Endothelial cell of hepatic sinusoid (primary cell): ENCODE measurements around the gene MVB12B.
"Not testable (repeated sequence)": the region's sequence is repeated elsewhere in the genome, so short reads cannot be mapped to it uniquely, and the experiment has no call there.

Experiments
- in situ Hi-C: cut with HindIII; loops from 2 replicates; pipeline ENCODE4 v1.10.0; 2017; ENCODE audit warnings: low sequenced_read_pairs

Gene MVB12B, protein sequence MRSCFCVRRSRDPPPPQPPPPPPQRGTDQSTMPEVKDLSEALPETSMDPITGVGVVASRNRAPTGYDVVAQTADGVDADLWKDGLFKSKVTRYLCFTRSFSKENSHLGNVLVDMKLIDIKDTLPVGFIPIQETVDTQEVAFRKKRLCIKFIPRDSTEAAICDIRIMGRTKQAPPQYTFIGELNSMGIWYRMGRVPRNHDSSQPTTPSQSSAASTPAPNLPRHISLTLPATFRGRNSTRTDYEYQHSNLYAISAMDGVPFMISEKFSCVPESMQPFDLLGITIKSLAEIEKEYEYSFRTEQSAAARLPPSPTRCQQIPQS

DNA sequence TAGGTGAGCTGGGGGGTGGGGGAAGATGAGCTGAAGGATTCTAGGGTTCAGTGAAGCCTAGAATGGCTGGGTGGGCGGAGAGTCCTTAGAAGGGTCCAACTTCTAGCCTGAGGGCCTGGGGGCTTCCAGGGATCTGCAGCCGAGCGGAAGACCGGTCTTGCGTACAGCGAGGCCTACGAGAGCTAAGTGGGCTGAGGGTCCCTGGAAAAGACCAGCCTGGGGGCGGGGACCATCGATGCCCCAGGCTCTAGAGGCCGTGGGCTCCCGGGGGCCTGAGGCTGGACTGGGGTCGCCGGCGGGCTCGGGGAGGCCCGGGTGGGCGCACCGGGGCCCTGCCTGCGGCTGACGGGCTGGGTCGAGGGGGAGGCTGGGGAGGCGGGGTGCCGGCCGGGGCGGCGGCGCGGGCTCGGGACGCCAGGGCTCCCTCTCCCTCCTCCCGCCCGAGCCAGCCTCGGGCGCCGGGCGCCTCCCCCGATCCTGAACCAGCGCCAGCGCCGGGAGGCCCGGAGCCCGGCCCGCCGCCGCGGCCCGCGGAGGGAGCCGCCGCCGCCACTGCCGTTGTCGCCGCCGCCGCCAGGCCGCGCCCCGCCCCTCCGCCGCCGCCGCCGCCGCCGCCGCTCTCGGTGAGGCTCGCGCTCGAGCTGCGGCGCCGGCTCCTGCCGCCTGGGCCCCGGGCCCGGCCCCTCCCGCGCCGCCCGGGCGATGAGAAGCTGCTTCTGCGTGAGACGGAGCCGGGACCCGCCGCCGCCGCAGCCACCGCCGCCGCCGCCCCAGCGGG is at the start of gene MVB12B:
Gene MVB12B (plus strand): TSS at position 602 of the 778 bp plus-strand sequence. CDS start 101 bp downstream, at position 703.
- in situ Hi-C loops: no loop called here

DNA sequence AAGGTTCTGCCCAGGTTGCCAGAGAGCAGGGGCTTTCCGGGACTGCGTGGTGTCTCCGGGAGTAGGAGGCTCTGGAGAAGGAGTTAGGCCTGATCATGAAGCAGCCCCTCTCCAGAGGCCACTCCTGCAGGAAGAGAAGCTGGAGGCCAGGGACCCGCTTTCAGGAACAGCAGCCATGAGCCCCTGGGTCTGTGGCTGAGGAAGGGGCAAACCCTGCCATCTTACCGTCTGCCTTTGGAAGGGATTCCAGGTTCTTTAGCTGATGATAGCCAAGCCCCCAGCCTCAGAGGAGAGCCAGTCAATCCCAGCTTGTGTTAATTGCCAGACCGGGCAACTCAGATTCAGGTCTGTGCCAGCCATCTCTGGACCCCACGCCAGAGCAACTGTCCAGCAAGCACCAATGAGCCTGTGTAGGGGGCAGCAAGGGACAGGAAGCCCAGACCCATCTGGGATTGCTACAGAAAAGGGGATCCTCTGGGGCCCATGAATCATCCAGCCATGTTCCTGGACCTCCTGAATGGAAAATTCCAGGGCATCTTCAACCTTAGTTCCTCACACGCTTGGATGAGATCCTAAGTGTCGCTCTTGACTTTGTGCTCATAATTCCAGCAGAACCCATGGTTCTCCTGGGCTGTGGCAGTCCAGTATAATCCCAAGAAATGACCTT is 42.7 kb upstream of the MVB12B start:
- in situ Hi-C loops: no loop called here

DNA sequence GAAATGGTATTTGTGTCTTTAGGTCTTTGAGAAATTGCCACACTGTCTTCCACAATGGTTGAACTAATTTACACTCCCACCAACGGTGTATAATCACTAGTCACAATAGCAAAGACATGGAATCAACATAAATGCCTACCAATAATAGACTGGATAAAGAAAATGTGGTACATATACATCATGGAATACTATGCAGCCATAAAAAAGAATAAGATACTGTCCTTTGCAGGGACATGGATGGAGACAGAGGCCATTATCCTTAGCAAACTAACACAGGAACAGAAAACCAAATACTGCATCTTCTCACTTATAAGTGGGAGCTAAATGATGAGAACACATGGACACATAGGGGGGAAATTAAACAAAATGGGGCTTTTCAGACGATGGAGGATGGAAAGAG is 41.0 kb upstream of the MVB12B start:
- in situ Hi-C loops: not testable (repeated sequence)

DNA sequence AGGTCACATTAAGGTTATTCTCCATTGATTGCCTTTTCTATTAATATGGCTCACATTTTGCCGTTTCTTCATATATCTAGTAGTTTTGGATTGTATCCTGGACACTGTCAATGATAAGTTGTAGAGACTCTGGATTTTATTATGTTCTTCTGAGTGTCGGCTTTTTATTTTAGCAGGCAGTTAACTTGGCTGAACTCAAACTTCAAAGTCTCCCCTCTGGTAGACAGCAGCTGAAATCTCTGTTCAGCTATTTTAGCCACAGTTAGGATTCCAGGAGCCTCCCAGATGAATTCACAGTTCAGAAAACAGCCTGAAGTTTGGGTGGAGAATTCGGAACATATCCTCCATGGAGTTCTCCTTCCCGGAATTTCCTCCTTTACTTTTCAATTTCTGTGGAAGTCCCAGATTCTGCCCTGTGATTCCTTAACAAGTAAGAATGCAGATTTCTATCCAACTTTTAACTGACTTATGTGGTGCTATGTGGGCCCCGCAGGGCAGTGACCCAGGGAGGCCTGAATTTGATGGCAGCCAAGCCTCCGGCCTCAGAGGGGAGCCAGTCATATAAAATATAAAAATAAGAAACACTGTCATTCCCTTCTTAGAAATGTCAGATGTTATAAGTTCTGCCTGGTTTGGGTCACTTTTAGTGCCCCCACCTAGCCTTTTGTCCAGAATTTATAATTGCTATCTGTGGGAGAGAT is 39.3 kb upstream of the MVB12B start:
- in situ Hi-C loops: no loop called here

DNA sequence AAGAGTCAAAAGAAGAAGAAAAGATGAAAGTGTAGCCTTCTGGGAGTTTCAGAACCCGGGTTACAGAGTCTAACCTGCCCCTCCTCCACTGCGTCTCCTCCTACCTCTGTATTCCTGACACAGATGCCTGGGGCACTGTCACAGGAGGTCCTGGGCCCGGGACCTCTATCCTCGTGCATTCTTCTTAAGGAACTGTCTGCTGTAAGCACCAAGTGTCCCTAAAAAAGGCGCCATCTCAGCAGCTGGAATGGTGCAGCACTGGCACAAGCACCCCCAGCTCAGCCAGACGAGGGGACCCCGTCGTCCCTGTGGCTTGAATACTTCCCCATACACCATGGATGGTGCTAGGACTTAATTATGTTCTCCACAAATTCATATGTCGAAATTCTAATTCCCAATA is 35.8 kb upstream of the MVB12B start:
- in situ Hi-C loops: no loop called here

DNA sequence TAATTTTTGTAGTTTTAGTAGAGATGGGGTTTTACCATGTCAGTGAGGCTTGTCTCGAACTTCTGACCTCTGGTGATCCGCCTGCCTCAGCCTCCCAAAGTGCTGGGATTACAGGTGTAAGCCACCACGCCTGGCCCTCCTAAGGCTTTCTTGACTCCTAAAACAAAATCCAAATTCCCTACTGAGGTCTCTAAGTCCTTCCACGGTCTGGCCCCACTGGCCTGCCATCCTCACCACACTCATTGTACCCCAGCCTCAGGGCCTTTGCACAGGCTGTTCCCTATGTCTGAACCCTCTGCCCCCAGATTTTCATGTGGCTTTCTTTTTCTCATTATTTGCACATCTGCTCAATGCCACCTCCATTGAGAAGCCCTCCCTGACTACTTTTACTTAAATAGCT is 34.7 kb upstream of the MVB12B start:
- in situ Hi-C loops: no loop called here

DNA sequence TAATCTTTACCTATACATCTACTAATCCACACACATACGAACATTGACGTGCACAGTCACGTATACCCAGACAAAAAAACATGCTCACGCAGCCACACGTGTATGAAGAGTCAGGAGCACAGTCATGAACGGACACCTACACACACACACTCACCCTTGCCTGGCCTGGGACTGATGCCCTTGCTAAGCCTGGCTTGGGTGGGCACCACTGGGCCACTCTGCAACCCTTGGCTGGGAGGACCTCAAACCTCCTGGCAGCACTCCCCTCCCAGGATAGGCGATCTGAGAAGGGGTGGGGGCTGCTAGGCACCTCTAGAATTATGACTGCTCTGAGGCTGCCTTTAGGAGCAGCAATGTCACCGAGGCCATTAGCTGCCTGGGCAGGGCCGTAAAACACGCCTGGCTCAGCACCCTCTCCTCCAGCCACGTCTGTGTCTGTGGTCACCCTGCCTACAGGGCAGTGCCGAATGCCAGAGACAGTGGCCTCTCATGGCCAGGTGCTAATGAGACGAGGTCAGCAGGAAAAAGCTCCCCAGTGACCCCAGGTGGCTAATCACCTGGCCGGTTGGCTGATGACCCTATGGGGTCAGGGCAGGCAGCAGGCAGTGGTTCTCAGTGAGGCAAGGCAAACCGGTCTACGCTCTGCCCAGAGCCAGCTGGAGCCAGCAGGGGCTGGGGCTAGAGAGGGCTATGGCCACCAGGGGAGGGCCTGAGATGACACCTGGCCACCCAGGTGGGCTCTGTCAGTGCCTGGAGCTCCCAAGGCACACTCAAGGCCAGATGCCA is 33.7 kb upstream of the MVB12B start:
- in situ Hi-C loops: no loop called here

DNA sequence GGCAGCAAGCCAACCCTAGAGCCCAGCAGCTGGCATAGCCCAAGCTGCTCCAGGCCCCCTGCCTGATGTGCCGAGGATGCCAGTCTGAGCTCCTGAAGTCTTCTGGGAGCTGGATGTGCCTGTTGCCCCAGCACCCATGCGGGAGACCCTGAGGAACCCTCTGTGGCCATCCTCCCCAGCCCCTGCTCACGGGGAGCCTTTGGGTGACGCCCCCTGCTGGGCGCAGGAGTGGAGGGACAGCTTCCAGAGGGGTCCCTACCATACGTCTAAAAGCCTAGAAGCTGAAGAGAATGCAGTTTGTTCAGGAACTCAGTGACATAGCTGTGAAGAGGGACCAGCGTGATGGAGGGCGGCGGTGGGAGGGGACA is 33.1 kb upstream of the MVB12B start:
- in situ Hi-C loops: no loop called here

DNA sequence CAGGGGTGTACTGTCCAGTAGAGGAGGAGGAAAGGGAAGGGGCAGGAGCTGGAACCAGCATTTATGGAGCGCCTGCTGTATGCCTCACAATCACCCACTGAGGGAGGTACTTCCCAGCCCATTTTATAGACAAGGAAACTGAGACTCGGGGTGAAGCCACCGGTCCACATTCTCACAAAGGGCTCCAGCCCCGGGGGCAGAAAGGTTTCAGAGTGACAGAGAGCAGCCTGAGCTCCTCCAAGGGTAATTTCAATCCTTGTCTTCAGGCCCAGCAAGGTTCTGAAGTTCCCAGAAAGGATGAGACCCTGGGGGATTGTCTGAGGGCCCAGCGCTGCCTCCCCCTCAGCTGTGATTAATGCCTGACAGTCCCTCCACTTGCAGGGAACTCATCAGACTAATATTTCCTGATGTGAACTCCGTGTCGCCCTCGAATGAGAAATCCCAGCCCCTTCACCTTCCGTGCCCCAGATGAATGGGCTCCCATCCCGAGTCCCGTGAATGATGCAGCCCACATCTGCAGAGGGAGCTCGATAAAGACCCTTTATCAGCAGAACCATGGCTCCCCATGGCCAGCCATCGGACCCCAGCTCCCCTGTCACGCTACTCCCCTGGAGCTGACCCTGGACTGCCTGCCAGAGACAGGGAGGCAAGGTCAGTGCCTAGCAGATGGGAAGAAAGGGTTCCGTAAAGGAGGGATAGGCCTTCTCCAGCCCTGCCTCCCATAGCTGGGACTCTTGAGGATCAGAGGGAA is 32.1 kb upstream of the MVB12B start:
- in situ Hi-C loops: no loop called here

DNA sequence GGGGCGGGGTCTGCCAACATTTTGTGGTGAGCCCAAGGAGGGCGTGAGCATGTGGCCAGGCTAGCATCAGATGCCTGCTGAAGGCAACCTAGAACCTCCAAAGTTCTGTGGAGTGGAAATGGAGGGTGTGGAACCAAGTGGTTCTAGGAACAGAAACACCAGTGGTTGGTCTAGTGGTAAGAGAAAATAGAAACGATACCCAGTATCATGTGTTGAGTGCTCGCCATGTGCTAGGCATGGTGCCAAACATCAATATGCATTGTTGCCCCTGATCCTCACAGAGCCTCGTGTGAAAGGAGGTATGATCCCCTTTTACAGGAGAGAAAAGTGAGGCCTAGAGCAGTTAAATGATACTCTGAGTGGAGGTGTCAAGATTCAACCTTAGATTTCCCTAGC is 31.5 kb upstream of the MVB12B start:
- in situ Hi-C loops: no loop called here

DNA sequence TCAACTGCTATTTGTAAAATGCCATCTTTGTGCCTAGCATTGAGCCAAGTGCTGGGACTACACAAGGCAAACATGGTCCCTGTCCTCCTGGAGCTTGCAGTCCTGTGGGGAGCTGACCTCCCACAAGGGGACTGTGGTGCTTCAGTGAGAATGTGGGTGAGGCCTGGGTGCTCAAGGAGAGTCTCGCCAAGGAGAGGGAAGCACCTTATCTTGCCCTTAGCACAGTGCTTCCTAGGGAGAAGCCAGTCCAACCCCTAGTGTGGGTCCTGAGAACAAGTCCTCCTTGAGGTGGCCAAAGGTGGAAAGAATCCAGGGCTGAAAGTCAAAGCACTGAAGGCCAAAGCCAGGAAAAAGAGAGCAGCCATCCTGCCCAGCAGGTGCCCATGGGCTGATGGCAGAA is 31.1 kb upstream of the MVB12B start:
- in situ Hi-C loops: no loop called here

DNA sequence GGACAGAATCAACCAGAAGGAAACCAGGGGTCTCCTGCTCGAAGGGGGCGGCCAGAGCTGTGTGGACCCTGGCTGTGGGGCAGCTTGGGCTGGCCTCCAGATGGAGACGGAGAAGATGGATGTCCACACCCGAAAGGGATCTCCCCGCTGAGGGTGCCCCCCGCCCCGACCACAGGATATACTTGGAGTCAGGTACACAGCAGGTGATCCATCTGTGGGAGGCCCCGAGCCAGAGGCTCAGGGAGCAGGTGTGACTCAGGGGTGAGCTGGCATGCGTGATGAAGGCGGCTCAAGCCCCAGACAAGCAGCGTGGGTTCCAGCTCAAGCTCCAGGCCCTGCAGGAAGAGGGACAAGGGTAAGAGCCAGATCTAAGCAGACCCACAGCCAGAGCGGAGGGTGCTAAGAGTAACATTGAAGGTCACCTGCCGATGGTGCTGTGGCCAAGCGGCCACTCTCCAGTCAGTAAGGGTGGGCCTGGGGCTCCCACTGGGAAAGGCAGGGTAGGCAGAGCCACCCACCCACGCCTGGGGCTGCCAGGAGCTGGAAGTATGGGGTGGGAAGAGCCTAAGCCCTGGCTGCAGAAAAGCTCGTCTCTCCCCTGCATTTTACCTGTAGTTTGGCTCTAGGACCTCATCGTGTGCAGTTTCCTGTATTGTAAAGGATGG is 30.6 kb upstream of the MVB12B start:
- in situ Hi-C loops: no loop called here

DNA sequence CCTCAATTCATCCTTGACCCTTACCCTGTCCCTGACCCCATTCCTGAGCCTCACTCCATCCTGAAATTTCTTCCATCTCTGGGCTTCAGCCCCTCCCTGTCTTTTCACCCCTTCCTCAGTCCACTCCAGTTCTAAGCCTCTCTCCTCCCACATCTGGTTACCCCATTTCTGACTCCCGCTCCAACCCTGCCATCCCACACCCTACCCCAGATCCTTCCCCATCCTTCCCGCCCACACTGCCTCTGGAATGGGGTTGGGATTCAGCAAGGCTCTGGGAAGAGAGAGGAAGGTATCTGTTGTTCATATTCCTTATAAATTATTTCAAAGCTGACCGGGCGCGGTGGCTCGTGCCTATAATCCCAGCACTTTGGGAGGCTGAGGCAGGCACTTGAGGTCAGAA is 29.9 kb upstream of the MVB12B start:
- in situ Hi-C loops: no loop called here

DNA sequence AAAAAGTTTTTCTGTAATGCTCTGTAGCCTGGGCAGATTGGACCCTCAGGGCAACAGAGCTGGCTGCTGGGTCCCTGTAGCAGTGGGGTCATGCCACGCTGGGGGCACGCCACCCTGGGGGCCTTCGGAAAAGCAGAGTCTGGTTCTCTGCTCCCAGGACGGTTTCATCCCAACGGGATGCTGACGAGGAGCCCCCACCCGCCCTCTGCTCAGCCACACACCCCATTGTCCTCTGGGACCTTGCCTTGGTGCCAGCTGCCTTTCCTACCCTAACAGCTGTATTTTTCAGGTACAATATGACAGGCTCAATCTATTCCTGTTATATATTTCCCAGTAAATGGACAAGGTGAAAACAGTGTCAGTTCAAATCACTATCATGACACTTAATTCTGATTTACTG is 29.0 kb upstream of the MVB12B start:
- in situ Hi-C loops: no loop called here

DNA sequence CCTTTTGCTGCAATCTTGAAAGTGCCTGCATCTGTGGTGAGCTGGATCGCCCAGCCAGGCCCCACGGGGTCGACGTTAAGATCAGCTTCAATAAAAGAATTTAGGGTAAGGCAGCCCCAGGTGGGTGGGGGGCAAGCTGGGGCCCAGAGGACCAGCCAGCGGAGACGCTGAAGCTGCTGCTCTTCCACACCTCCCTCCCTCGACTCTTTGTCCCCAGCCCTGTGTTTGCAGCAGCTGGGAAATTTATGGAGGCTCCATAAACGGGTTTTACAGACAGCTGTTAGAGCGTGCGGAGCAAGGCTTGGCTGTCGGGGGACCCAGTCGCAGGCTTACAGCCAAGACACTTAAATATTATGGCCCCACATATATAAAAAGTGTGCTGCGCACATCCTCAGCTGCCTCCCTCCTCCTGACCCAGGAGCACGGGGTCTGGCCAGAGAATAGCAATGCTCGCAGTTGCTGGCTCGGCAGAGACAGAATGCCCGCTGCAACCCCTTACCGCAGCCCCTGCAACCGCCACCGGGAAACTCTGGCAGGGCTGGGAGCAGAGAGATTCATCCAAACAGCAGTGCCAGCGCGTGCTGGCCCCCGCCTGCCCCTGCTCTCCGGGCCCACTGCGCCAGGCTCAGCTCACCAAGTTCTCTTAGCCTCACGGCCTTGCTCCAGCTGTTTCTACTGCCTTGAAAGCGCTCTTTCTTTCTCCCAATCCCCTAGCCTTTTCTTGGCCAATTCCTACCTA is 28.4 kb upstream of the MVB12B start:
- in situ Hi-C loops: no loop called here

DNA sequence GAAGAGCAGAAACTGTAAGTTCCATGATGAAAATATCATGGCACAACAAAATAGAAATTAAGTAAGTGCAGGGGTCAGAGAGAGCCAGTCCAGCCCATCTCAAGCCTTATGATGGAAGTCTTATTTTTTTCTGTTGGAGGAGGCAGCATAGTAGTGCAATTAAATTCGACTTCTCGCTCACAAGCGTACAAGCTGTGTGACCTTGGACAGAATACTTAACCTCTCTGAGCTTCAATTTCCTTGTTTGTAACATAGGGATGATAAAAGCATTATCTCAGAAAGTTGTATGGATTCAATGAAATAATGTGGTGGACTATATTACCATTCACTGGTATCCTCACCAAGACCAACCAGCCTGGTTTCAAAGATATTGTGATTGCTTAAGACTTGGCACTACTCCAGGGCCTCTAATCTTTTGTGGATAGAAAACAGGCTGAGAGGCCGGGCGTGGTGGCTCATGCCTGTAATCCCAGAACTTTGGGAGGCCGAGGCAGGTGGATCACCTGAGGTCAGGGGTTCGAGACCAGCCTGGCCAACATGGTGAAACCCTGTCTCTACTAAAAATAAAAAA is 26.8 kb upstream of the MVB12B start:
- in situ Hi-C loops: no loop called here

DNA sequence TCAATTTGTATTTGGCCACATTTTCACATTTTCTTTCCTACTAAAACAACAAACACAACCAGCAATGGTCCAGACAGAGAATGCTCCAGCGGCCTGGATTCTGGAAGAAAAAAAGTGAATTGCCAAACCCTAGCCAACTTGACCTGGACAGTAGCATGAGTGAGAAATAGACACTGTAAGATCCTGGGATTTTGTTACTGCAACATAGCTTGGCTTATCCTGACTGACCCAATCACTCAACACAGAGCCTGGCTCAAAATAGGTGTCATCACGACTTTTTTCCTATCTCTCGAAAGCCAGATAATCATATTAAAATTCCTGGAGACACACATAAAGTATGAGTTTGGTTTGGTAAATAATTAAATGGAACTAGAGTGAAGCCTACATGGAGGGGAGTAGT is 25.4 kb upstream of the MVB12B start:
- in situ Hi-C loops: no loop called here

DNA sequence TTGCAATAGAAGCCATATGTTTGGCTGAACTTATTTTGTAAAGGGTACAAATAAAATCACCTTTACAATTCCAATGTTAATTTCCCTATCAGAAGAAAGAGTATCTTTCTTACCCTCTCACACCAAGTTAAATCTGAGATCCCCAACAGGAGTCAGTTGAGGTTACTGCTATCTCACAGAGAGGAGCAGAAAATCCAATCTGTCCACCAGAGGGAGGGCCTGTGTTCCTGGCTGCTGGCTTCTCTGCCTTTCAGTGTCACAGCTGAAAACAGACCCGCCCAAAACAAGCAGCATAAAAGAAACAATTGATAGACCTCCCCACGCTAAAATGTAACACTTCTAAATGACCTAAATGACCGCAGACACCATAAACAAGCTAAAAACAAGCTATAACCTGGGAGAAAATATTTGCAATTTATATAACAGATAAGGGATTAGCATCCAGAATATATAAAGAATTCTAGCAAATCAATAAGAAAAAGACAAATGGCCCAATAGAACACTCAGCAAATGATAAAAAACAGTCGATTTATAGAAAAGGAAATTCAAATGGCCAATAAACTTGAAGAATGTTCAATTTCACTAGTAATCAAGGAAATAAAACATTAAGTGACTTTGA is 24.5 kb upstream of the MVB12B start:
- in situ Hi-C loops: no loop called here
